ENCODE results near the gene DUOX1. TPM values are rescaled to one million over a fixed set of nuclear protein-coding genes. Genes with fewer than 3 reads are reported as not detected.

DUOX1 gene
- total RNA-seq, 1 donor from 2014 or later: 327 TPM

- no peaks in the 10 kb centered on the region for H3K27me3 ChIP-seq
- H3K27ac ChIP-seq: no peak overlapping the region
- ATAC-seq (no peak), DNase-seq (no peak)
- H3K4me1 ChIP-seq: no peaks in the 10 kb centered on the region
- no peaks in the 10 kb centered on the region for H3K36me3 ChIP-seq
- H3K9me3 ChIP-seq: no peaks in the 10 kb centered on the region
- TF ChIP-seq, protein P1, sequence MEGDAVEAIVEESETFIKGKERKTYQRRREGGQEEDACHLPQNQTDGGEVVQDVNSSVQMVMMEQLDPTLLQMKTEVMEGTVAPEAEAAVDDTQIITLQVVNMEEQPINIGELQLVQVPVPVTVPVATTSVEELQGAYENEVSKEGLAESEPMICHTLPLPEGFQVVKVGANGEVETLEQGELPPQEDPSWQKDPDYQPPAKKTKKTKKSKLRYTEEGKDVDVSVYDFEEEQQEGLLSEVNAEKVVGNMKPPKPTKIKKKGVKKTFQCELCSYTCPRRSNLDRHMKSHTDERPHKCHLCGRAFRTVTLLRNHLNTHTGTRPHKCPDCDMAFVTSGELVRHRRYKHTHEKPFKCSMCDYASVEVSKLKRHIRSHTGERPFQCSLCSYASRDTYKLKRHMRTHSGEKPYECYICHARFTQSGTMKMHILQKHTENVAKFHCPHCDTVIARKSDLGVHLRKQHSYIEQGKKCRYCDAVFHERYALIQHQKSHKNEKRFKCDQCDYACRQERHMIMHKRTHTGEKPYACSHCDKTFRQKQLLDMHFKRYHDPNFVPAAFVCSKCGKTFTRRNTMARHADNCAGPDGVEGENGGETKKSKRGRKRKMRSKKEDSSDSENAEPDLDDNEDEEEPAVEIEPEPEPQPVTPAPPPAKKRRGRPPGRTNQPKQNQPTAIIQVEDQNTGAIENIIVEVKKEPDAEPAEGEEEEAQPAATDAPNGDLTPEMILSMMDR (IDR thresholded peaks at IDR 0.05): no peak
- intact Hi-C loops (cut with DNase I): no loop called here
- no peak overlapping the region for H3K4me3 ChIP-seq
These were observed 36.0 kb upstream of the DUOX1 start for GRCh38 chr15:45093622-45094357.

DNA sequence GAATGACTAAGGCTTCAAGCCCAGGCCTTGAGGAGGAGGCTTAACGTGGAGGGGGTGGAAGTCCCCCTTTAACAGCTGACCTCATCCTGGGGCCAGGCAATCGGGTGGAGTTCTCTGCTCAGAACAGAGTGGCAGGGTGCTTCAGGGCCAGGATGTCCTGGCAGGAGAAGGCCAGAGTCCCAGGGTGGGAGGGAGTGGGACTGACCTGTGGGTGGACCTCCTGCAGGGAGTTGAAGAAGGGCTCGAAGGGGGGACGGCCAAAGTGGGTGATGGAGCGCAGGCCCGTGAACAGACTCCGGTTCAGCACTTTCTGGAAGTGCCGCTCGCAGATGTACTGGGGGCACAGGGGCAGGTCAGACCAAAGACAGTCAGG lies 35.5 kb upstream of the DUOX1 start:
- TF ChIP-seq, protein P1 (IDR thresholded peaks at IDR 0.05): no peak
- Histone ChIP-seq H3K9me3 (no peaks in the 10 kb centered on the region), H3K27me3 (no peaks in the 10 kb centered on the region), H3K4me3 (no peak overlapping the region), H3K36me3 (no peaks in the 10 kb centered on the region), H3K4me1 (no peaks in the 10 kb centered on the region), H3K27ac (no peak overlapping the region)
- intact Hi-C loops (cut with DNase I): no loop called here
- no peak for ATAC-seq
- DNase-seq: no peak

GRCh38 chr15:45095661-45096060 lies 34.1 kb upstream of the DUOX1 start:
- DNase-seq (no peak), ATAC-seq (no peak)
- H3K9me3 ChIP-seq: no peaks in the 10 kb centered on the region
- H3K27ac ChIP-seq: no peak overlapping the region
- intact Hi-C loops (cut with DNase I): no loop called here
- no peak overlapping the region for H3K4me3 ChIP-seq
- TF ChIP-seq, protein P1 (IDR thresholded peaks at IDR 0.05): no peak
- no peaks in the 10 kb centered on the region for H3K4me1 ChIP-seq
- H3K36me3 ChIP-seq: no peaks in the 10 kb centered on the region
- no peaks in the 10 kb centered on the region for H3K27me3 ChIP-seq

- TF ChIP-seq, protein P1 (IDR thresholded peaks at IDR 0.05): no peak
- H3K27me3 ChIP-seq: no peaks in the 10 kb centered on the region
- H3K36me3 ChIP-seq: no peaks in the 10 kb centered on the region
- H3K4me1 ChIP-seq: no peaks in the 10 kb centered on the region
- ATAC-seq: no peak
- H3K4me3 ChIP-seq: no peak overlapping the region
- peak; percentile 36 for DNase-seq
- H3K27ac ChIP-seq: no peak overlapping the region
- no peaks in the 10 kb centered on the region for H3K9me3 ChIP-seq
- intact Hi-C loops (cut with DNase I): no loop called here
These were observed 32.3 kb upstream of the DUOX1 start for GRCh38 chr15:45097466-45097865.

DNA sequence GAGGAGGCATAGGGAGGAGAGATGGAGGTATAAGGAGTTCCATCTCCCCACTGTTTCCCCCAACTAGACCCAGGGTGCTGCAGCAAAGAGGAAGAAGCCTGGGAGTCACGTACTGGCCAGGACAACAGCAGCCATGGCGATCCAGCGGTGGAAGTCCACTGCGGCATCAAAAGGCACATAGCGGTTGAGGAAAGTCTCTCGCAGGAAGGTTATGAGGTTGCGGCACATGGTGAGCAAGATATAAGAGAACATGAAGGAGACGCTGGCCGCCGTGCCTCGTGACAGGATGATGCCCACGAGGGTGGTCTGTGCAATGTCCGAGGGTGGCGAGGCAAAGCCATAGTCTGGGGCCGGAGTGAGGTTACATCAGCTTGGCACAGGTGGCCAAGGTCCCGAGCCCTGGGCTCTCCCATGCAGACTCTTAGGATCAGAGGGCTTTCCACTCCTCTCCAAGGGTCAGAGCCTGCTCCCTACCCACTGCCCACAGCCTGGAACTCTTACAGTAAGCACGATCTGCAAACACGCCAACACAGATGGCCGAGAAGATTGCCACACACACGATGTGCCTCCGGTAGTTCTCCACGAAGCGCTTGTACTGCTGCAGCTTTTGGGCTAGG lies 30.1 kb upstream of the DUOX1 start:
- Histone ChIP-seq H3K4me1 (no peaks in the 10 kb centered on the region), H3K27ac (no peak overlapping the region), H3K9me3 (no peaks in the 10 kb centered on the region), H3K4me3 (no peak overlapping the region), H3K36me3 (no peaks in the 10 kb centered on the region), H3K27me3 (no peaks in the 10 kb centered on the region)
- intact Hi-C loops (cut with DNase I): no loop called here
- no peak for ATAC-seq
- TF ChIP-seq, protein P1 (IDR thresholded peaks at IDR 0.05): no peak
- DNase-seq: peak; percentile 49
